ENCODE measurements around the gene ATE1.

The ATE1 gene

GRCh38 chr10:121811386-121811785, 116.4 kb downstream of the ATE1 start:
- in situ Hi-C loops (cut with MboI; ENCODE audit: low pct_unique_long_range_greater_than_20kb, low sequenced_read_pairs) = no loop called here
- DNase-seq = no peak

- no peak for DNase-seq
- in situ Hi-C loops (cut with MboI; ENCODE audit: low pct_unique_long_range_greater_than_20kb, low sequenced_read_pairs) = no loop called here
These were observed 119.0 kb downstream of the ATE1 start for GRCh38 chr10:121808835-121809234.

GRCh38 chr10:121804460-121804859, 123.4 kb downstream of the ATE1 start:
- no peak for DNase-seq
- in situ Hi-C loops (cut with MboI; ENCODE audit: low pct_unique_long_range_greater_than_20kb, low sequenced_read_pairs) = no loop called here

- in situ Hi-C loops (cut with MboI; ENCODE audit: low pct_unique_long_range_greater_than_20kb, low sequenced_read_pairs) = no loop called here
- DNase-seq = no peak
These were observed 124.2 kb downstream of the ATE1 start for GRCh38 chr10:121803611-121804010.

DNA sequence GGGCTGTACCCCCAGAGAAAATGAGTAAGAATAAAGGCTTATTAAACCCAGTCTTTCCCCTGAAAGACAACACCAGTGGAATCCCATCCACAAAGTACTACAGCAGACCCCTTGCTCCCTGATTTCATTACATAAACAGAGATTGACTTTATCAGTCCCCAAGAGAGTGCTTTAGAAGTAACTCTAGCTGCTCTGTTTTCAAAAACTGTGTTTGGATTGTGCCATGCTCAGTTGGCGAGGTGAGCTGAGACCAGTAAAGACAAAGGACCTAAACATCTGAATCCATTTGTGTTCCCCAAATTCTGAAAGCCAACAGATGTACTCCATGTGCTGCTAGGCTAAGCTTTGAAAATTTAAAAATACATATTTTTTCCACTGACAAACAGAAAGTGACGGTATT, 127.0 kb downstream of the ATE1 start:
- in situ Hi-C loops (cut with MboI; ENCODE audit: low pct_unique_long_range_greater_than_20kb, low sequenced_read_pairs) = no loop called here

DNA sequence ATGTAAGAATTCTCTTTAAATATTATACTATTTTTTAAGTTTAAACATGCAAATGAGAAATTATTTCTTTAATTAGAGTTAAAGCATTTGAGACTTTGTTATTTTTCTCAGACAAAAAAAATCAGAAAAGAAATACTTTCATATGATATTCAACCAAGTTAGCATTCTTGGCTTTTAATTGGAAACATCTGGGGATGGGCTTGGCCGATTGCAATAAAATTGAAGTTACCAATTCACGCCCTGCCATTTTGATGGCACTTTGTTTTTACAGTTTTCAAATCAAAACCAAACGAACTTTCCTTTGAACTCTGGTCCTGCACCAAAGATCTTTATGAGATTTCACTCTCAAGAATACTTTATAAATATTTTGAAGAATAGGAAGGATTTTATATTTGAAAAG, 127.7 kb downstream of the ATE1 start:
- DNase-seq = no peak
- in situ Hi-C loops (cut with MboI; ENCODE audit: low pct_unique_long_range_greater_than_20kb, low sequenced_read_pairs) = no loop called here

More for the DNA sequence above, 127.0 kb downstream of the ATE1 start:
- DNase-seq = no peak

DNA sequence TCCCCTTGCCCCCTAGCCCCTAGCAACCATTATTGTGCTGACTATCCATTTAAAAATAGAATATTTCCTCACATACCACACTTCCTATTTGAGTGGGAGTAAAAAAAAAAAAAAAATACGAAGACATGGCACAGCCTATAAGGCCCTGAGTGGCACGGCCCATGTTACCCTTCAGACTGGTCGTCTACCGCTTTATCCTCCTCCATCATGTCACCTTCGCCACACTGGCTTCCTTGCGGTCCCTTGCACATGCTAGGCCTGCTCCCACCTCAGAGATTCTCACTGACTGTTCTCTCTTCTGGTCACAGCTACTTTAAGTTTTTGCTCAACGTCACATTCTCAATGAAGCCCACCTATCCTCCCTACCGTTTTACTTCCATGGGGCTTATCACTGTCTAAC, 130.3 kb downstream of the ATE1 start:
- in situ Hi-C loops (cut with MboI; ENCODE audit: low pct_unique_long_range_greater_than_20kb, low sequenced_read_pairs) = no loop called here
- peak; percentile 12 for DNase-seq

DNA sequence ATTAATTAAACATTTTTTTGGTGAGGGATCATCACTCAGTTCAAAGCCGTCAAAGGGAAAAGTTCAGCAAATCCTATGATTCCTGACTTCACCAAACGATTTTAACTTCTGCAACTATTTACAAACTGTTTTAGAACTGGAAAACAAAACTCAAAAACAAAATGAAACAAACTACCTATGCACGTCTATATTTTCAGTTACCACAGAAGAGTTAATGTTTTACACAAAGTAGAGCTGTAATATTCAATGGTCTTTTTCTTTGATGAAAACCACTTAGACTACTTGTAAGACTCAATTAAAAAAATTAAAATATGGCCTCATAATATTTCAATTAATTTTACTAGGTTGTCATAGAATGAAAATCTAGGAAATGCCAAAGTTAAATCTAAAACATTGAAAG, 131.5 kb downstream of the ATE1 start:
- in situ Hi-C loops (cut with MboI; ENCODE audit: low pct_unique_long_range_greater_than_20kb, low sequenced_read_pairs) = no loop called here
- DNase-seq = no peak

DNA sequence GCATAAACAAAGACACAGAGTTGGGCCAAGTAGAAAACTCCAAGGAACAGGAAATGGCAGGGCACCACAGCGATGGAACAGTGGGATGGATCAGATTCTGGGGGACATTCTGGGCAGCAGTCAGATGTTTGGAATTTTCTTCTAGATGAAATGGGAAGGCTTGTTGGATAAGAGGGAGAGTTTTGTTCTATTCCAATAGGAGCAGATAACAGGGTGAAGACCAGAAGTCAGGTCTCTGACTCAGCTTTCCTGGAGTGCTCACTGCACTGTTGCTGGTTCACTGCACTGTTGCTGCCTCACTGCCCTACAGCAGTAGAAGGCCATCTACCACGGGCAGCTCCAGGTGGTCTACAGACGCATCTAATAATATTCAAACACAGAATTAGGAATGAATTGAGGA, 135.6 kb downstream of the ATE1 start:
- no peak for DNase-seq
- in situ Hi-C loops (cut with MboI; ENCODE audit: low pct_unique_long_range_greater_than_20kb, low sequenced_read_pairs) = no loop called here

DNA sequence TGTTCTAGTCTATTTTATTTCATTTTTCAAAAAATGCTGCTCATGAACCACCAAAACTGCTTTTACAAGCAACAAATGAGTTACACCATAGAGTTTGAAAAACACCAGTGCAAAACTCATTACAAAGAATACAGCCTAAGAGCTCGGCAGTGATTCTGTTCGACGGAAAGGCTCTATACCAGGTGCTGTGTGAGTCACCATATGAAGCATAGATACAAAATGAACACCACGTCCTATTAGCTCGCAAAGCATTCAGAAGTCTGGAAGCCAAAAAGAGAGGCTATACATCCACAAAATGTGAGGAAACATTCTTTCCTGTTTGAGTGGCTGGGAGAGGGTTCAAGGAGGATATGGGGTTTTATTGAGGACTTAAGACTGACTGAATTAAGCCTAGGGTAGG, 136.1 kb downstream of the ATE1 start:
- no peak for DNase-seq
- in situ Hi-C loops (cut with MboI; ENCODE audit: low pct_unique_long_range_greater_than_20kb, low sequenced_read_pairs) = no loop called here

- in situ Hi-C loops (cut with MboI; ENCODE audit: low pct_unique_long_range_greater_than_20kb, low sequenced_read_pairs) = no loop called here
- no peak for DNase-seq
These were observed 139.1 kb downstream of the ATE1 start for GRCh38 chr10:121788717-121789116.

GRCh38 chr10:121788115-121788514, 139.7 kb downstream of the ATE1 start:
- DNase-seq = no peak

GRCh38 chr10:121787169-121787568, 140.7 kb downstream of the ATE1 start:
- DNase-seq = no peak
- in situ Hi-C loops (cut with MboI; ENCODE audit: low pct_unique_long_range_greater_than_20kb, low sequenced_read_pairs) = no loop called here

More at GRCh38 chr10:121788115-121788514, 139.7 kb downstream of the ATE1 start:
- in situ Hi-C loops (cut with MboI; ENCODE audit: low pct_unique_long_range_greater_than_20kb, low sequenced_read_pairs) = no loop called here

DNA sequence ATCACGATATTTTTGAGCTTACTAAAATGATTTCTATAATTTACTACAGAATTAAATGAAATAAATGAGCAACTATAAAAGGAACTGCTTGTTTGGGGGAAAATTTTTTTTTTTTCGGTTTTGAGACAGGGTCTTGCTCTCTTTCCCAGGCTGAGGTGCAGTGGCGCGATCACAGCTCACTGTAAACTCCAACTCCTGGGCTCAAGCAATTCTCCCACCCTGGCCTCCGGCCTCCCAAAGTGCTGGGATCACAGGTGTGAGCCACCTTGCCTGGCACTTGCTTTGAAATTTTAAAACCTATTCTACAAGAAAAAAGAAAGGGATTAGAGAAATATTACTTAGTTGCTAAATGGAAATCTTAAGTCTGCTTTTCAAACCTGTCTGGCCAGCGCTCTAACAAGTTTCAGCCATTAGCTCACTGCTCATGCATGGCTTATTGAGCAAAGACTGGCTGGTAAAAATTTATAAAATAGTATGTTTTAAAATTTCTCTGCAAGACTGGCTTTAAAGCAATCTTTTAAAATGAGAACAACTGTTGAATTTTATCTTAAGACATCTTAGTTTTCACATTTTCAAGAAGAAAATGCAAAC, 144.0 kb downstream of the ATE1 start:
- DNase-seq = no peak
- in situ Hi-C loops (cut with MboI; ENCODE audit: low pct_unique_long_range_greater_than_20kb, low sequenced_read_pairs) = no loop called here

DNA sequence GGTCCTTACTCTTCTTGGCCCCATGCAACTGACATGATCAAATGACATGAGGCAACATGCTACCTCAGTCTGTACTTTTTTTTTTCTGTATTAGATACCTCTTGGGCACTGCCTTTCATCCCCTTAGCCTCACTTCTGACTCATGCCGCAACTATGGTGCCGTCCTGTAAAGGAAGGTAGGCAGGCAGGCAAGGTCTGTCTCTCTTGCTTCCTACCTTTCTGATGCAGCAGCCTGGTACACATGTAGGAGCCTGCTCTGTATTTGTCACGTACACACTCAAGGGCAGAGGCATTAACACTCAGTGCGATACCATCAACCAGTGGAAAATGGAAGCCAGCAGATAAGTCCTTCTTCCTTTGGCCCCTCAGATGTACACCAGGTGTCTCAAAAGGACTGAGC, 146.7 kb downstream of the ATE1 start:
- in situ Hi-C loops (cut with MboI; ENCODE audit: low pct_unique_long_range_greater_than_20kb, low sequenced_read_pairs) = no loop called here
- DNase-seq = no peak

DNA sequence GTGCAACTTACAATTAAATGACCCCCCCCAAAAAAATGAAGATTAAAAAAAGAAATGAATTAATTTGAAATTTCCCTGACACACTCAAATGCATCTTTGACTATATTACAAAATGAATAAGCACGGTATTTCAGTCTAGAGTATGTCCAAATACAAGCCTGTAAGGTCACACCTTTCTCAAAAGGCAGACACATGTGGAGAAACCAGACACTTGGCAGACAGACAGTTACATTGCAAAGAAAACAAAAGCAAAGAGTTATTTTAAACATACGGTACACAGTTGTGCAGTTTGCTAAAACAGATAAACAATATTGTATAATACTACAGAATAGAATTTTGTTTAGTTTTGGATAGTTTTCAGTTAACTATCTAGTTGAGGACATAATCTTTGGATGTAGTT, 153.0 kb downstream of the ATE1 start:
- DNase-seq = no peak
- in situ Hi-C loops (cut with MboI; ENCODE audit: low pct_unique_long_range_greater_than_20kb, low sequenced_read_pairs) = no loop called here

DNA sequence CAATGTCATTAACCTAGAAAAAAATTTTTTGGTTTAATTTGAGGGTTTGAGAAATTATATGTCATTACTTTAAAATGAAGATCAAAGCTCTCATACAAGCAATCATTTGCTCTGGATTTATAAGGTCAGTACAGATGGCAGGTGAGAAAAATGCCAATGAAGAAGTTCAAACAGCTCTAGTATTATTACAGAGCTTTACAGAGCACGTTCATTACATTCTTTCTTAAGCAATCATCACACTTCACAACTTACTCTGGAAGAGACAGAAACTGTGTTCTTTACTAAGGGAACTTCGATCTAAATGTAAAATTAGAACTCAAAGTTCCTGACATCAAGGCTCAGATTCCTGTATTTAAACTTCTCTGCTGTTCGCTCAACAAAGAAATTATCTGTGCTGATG, 153.4 kb downstream of the ATE1 start:
- no peak for DNase-seq
- in situ Hi-C loops (cut with MboI; ENCODE audit: low pct_unique_long_range_greater_than_20kb, low sequenced_read_pairs) = no loop called here

DNA sequence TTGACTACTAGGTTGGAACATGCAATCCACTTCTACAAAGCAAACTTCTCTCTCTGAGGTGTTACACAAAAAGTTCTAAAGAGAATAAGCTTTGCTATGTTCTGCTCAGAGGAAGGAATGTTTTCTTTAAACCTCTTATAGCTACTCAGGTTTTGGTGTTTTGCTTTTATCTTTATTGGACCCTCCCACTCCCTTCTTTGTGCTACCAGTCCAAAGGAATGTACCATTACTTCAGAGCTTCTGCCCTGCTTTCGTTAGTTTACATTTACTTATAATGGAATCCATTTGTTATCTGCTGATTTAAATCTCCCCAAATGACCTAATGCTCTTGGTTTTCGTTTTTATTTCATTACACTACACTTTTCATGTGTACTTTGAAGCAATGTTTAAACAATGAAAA, 154.9 kb downstream of the ATE1 start:
- no peak for DNase-seq
- in situ Hi-C loops (cut with MboI; ENCODE audit: low pct_unique_long_range_greater_than_20kb, low sequenced_read_pairs) = no loop called here

DNA sequence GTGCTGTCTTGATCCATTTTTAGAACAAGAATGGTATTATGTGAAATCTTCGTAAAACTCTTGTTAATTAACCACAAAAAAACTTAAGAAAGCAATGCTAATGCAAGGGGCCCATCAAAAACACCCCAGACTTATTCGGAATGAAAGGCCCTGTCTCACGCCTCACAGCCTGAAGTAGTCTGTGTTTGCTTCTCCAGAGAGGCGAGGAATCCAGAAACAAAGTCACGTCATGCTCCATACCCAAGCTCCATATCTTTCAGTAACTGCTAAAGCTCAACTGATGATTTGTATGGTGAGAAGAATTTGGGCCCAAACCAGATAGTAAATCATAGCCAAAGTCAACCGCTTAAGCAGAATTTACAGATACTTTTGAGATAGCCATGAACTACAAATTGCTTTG, 155.4 kb downstream of the ATE1 start:
- no peak for DNase-seq
- in situ Hi-C loops (cut with MboI; ENCODE audit: low pct_unique_long_range_greater_than_20kb, low sequenced_read_pairs) = no loop called here

- DNase-seq = no peak
- in situ Hi-C loops (cut with MboI; ENCODE audit: low pct_unique_long_range_greater_than_20kb, low sequenced_read_pairs) = no loop called here
These were observed 155.9 kb downstream of the ATE1 start for GRCh38 chr10:121771966-121772365.

- in situ Hi-C loops (cut with MboI; ENCODE audit: low pct_unique_long_range_greater_than_20kb, low sequenced_read_pairs) = no loop called here
- no peak for DNase-seq
These were observed 161.4 kb downstream of the ATE1 start for GRCh38 chr10:121766426-121766825.

DNA sequence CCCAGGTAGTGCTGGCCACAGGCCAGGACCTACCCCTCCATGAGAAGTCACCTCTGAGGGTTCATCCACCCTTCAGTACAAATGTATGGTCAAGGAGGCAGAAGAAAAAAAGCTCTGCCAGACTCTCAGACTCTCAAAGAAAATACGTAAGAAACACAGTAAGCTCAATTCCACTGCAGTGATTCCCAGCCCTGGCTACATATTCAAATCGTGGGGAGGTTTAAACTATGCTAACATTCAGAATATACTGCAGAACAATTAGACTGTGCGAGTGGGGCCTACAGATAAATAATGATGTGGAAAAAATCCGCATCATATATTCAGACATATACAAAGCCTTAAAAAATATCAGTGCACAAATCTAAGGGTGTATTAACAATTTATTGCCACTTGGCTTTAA, 162.6 kb downstream of the ATE1 start:
- in situ Hi-C loops (cut with MboI; ENCODE audit: low pct_unique_long_range_greater_than_20kb, low sequenced_read_pairs) = no loop called here
- DNase-seq = no peak

Data from KBM-7 (cell line).